ENCODE results near the gene KLHL30. TPM values are rescaled to one million over a fixed set of nuclear protein-coding genes. Genes with fewer than 3 reads are reported as not detected.

KLHL30 gene
- polyA plus RNA-seq, 4 donors: 0.18 to 0.57 (median 0.44) TPM

GRCh38 chr2:238130111-238130695 is 8.3 kb upstream of the KLHL30 start:
- no peak for DNase-seq (ENCODE audit: low read depth in 4 of 4, low spot score in 2 of 4)

- DNase-seq (ENCODE audit: low read depth in 4 of 4, low spot score in 2 of 4): no peak
Observed at GRCh38 chr2:238130696-238131628, 7.5 kb upstream of the KLHL30 start.

GRCh38 chr2:238131761-238132462 is 6.6 kb upstream of the KLHL30 start:
- DNase-seq (ENCODE audit: low read depth in 4 of 4, low spot score in 2 of 4): no peak

GRCh38 chr2:238132463-238133450 is 5.7 kb upstream of the KLHL30 start:
- no peak for DNase-seq (ENCODE audit: low read depth in 4 of 4, low spot score in 2 of 4)

- no peak for DNase-seq (ENCODE audit: low read depth in 4 of 4, low spot score in 2 of 4)
Observed at GRCh38 chr2:238133499-238134392, 4.7 kb upstream of the KLHL30 start.

- DNase-seq (ENCODE audit: low read depth in 4 of 4, low spot score in 2 of 4): no peak
Observed at GRCh38 chr2:238134393-238134785, 4.1 kb upstream of the KLHL30 start.

- no peak for DNase-seq (ENCODE audit: low read depth in 4 of 4, low spot score in 2 of 4)
Observed at GRCh38 chr2:238135601-238136150, 2.8 kb upstream of the KLHL30 start.

- DNase-seq (ENCODE audit: low read depth in 4 of 4, low spot score in 2 of 4): no peak
Observed at GRCh38 chr2:238136820-238137537, 1.5 kb upstream of the KLHL30 start.

GRCh38 chr2:238137885-238138284 is 583 bp upstream of the KLHL30 start:
- no peak for DNase-seq (ENCODE audit: low read depth in 4 of 4, low spot score in 2 of 4)

GRCh38 chr2:238139196-238140039 is 950 bp downstream of the KLHL30 start:
- no peak for DNase-seq (ENCODE audit: low read depth in 4 of 4, low spot score in 2 of 4)

- DNase-seq (ENCODE audit: low read depth in 4 of 4, low spot score in 2 of 4): no peak
Observed at GRCh38 chr2:238140040-238140439, 1.6 kb downstream of the KLHL30 start.

- DNase-seq (ENCODE audit: low read depth in 4 of 4, low spot score in 2 of 4): no peak
Observed at GRCh38 chr2:238140721-238141540, 2.5 kb downstream of the KLHL30 start.

- DNase-seq (ENCODE audit: low read depth in 4 of 4, low spot score in 2 of 4): no peak
Observed at GRCh38 chr2:238141541-238142318, 3.3 kb downstream of the KLHL30 start.

GRCh38 chr2:238142382-238143205 is 4.1 kb downstream of the KLHL30 start:
- no peak for DNase-seq (ENCODE audit: low read depth in 4 of 4, low spot score in 2 of 4)

Measured in left renal cortex interstitium (tissue), 4 donors.